ENCODE results near the gene SENP8.
"Not testable (repeated sequence)": the region's sequence is repeated elsewhere in the genome, so short reads cannot be mapped to it uniquely, and the experiment has no call there.

Gene SENP8

DNA sequence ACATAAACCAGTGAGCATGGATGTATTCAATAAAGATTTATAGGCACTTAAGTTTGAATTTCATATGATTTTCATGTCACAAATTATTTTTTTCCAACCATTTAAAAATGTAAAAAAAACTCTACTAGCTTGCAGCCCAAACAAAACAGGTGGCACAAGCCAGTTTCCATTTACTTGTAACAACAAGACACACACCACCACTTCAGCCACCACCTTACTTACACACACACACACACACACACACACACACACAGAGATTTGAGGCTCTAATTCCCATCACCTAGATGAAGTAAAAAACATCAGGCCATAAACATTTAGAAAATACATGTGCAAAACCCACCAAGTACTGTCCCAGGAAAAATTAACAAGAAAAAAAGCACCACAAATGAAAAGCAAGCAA, 25.5 kb upstream of the SENP8 start:
- H3K4me3 Mint-ChIP-seq: no peak overlapping the region
- H3K4me1 Mint-ChIP-seq: peaks cover 31% of the 10 kb centered on the region
- H3K27ac Mint-ChIP-seq (ENCODE audit: low read depth): no peak overlapping the region
- DNase-seq (ENCODE audit: low spot score in 2 of 2) (no peak), ATAC-seq (replicated peaks; ENCODE audit: extremely low read depth, poor library complexity, severe bottlenecking) (no peak)
- no peaks in the 10 kb centered on the region for H3K9me3 Mint-ChIP-seq
- H3K36me3 Mint-ChIP-seq (ENCODE audit: insufficient read depth): peaks cover 5% of the 10 kb centered on the region
- H3K27me3 Mint-ChIP-seq: no peaks in the 10 kb centered on the region

DNA sequence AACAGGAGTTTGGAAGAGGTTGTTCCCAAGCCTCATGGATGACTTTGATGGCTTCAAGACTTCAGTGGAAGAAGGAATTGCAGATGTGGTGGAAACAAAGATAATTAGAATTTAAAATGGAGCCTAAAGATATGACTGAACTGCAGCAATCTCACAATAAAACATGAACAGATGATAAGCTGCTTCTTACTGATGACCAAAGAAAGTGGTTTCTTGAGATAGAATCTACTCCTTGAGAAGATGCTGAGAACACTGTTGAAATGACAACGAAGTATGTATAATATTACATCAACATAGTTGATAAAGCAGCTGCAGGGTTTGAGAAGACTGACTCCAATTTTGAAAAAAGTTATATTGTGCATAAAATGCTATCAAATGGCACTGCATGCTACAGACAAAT, 21.4 kb upstream of the SENP8 start:
- Mint-ChIP-seq H3K4me1 (peaks cover 29% of the 10 kb centered on the region), H3K27me3 (no peaks in the 10 kb centered on the region), H3K36me3 (ENCODE audit: insufficient read depth) (peaks cover 7% of the 10 kb centered on the region), H3K4me3 (no peak overlapping the region), H3K27ac (ENCODE audit: low read depth) (no peak overlapping the region), H3K9me3 (no peaks in the 10 kb centered on the region)
- no peak for DNase-seq (ENCODE audit: low spot score in 2 of 2)
- ATAC-seq (replicated peaks; ENCODE audit: extremely low read depth, poor library complexity, severe bottlenecking): no peak

DNA sequence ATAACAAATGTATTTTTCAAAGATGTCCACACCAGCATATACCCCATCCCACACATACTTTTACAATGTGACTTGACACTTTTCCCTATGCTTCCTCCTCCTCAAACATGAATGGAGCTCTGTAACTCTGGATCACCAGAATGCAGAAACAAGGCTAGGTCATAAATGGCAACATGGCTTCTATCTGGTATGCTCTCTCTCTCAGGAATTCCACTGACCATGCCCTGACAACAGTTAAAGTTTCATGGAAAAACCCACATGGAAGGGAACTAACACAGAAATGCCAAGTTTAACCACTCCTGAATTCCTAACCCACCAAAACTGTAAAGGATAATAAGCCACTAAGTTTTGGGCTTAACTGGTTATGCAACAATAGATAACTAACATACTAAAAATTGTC, 20.2 kb upstream of the SENP8 start:
- H3K9me3 Mint-ChIP-seq: no peaks in the 10 kb centered on the region
- peaks cover 5% of the 10 kb centered on the region for H3K36me3 Mint-ChIP-seq (ENCODE audit: insufficient read depth)
- peaks cover 27% of the 10 kb centered on the region for H3K4me1 Mint-ChIP-seq
- DNase-seq (ENCODE audit: low spot score in 2 of 2) (no peak), ATAC-seq (replicated peaks; ENCODE audit: extremely low read depth, poor library complexity, severe bottlenecking) (no peak)
- H3K27ac Mint-ChIP-seq (ENCODE audit: low read depth): no peak overlapping the region
- no peak overlapping the region for H3K4me3 Mint-ChIP-seq
- no peaks in the 10 kb centered on the region for H3K27me3 Mint-ChIP-seq

DNA sequence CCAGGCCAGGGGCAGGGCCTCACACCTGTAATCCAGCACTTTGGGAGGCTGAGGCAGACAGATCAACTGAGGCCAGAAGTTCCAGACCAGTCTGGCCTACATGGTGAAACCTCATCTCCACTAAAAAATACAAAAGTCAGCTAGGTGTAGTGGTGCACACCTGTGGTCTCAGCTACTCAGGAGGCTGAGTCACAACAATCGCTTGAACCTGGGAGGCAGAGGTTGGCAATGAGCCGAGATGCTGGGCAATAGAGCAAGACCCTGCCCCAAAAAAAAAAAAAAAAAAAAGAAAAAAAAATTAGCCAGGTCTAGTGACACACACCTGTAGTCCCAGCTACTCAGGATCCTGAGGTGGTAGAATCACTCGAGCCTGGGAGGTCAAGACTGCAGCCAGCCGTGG, 19.0 kb upstream of the SENP8 start:
- Mint-ChIP-seq H3K4me3 (no peak overlapping the region), H3K27me3 (no peaks in the 10 kb centered on the region), H3K27ac (ENCODE audit: low read depth) (no peak overlapping the region), H3K36me3 (ENCODE audit: insufficient read depth) (peaks cover 5% of the 10 kb centered on the region), H3K9me3 (no peaks in the 10 kb centered on the region), H3K4me1 (peaks cover 35% of the 10 kb centered on the region)
- DNase-seq (ENCODE audit: low spot score in 2 of 2) (no peak), ATAC-seq (replicated peaks; ENCODE audit: extremely low read depth, poor library complexity, severe bottlenecking) (no peak)

DNA sequence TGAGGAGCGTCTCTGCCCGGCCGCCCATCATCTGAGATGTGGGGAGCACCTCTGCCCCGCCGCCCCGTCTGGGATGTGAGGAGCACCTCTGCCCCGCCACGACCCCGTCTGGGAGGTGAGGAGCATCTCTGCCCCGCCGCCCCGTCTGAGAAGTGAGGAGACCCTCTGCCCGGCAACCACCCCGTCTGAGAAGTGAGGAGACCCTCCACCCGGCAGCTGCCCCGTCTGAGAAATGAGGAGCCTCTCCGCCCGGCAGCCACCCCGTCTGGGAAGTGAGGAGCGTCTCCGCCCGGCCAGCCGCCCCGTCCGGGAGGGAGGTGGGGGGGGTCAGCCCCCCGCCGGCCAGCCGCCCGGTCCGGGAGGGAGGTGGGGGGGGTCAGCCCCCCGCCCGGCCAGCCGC, 17.7 kb upstream of the SENP8 start:
- peaks cover 28% of the 10 kb centered on the region for H3K4me1 Mint-ChIP-seq
- H3K27me3 Mint-ChIP-seq; DNase-seq (ENCODE audit: low spot score in 2 of 2); H3K27ac Mint-ChIP-seq (ENCODE audit: low read depth); H3K9me3 Mint-ChIP-seq; H3K4me3 Mint-ChIP-seq; H3K36me3 Mint-ChIP-seq (ENCODE audit: insufficient read depth); ATAC-seq (replicated peaks; ENCODE audit: extremely low read depth, poor library complexity, severe bottlenecking): not testable (repeated sequence)

DNA sequence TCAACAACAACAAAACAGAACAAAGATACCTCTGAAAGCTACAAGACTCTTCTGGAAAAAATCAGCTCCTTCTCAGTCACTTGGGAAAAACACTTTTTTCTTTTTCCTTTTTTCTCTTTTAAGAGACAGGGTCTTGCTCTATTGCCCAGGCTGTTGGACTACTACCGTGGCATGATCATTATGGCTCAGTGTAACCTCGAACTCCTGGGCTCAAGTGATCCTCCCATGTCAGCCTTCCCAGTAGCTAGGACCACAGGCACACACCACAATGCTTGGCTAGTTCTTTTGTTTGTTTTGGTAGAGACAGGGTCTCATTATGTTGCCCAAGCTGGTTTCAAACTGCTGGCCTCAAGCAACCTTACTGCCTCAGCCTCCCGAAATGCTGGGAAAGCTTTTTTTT, 13.1 kb upstream of the SENP8 start:
- H3K9me3 Mint-ChIP-seq: no peaks in the 10 kb centered on the region
- no peak for DNase-seq (ENCODE audit: low spot score in 2 of 2)

DNA sequence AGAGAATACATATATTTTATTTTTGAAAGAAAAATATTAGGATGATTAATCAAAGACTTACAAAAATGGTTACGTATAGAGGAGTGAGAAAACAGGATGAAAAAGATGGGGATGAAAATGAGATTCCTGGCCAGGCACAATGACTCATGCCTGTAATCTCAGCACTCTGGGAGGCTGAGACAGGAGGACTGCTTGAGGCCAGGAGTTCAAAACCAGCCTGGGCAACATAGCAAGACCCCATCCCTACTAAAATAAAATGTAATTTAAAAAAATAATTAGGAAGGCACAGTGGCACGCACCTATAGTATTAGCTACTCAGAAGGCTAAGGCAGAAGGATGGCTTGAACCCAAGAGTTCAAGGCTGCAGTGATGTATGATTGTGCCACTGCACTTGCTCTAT, 12.1 kb upstream of the SENP8 start:
- Mint-ChIP-seq H3K4me1 (peaks cover 16% of the 10 kb centered on the region), H3K36me3 (ENCODE audit: insufficient read depth) (no peaks in the 10 kb centered on the region), H3K9me3 (no peaks in the 10 kb centered on the region), H3K27me3 (no peaks in the 10 kb centered on the region), H3K27ac (ENCODE audit: low read depth) (no peak overlapping the region), H3K4me3 (no peak overlapping the region)
- no peak for ATAC-seq (replicated peaks; ENCODE audit: extremely low read depth, poor library complexity, severe bottlenecking)
- no peak for DNase-seq (ENCODE audit: low spot score in 2 of 2)

More for the DNA sequence above, 13.1 kb upstream of the SENP8 start:
- peaks cover 16% of the 10 kb centered on the region for H3K4me1 Mint-ChIP-seq
- H3K36me3 Mint-ChIP-seq (ENCODE audit: insufficient read depth): no peaks in the 10 kb centered on the region
- no peak overlapping the region for H3K27ac Mint-ChIP-seq (ENCODE audit: low read depth)
- no peak for ATAC-seq (replicated peaks; ENCODE audit: extremely low read depth, poor library complexity, severe bottlenecking)
- no peak overlapping the region for H3K4me3 Mint-ChIP-seq
- H3K27me3 Mint-ChIP-seq: no peaks in the 10 kb centered on the region

DNA sequence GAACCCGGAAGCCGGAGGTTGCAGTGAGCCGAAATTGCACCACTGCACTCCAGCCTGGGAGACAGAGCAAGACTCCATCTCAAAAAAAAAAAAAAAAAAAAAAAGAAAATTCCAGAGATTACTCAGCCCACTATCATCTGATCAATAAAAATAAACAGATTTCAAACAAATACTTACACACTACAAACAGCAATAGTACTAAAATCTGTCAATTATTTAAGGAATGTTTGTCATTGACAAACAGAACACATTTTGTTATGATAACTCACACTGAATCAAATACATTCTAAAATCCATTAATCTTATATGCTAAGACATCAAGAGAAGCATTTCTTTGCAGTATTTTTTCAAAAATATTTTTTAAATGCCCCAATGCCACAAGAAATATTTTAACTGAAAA, 7.8 kb upstream of the SENP8 start:
- no peak overlapping the region for H3K4me3 Mint-ChIP-seq
- no peaks in the 10 kb centered on the region for H3K27me3 Mint-ChIP-seq
- no peak for DNase-seq (ENCODE audit: low spot score in 2 of 2)
- no peaks in the 10 kb centered on the region for H3K36me3 Mint-ChIP-seq (ENCODE audit: insufficient read depth)
- no peaks in the 10 kb centered on the region for H3K9me3 Mint-ChIP-seq
- no peak overlapping the region for H3K27ac Mint-ChIP-seq (ENCODE audit: low read depth)
- no peak for ATAC-seq (replicated peaks; ENCODE audit: extremely low read depth, poor library complexity, severe bottlenecking)
- H3K4me1 Mint-ChIP-seq: peaks cover 20% of the 10 kb centered on the region

DNA sequence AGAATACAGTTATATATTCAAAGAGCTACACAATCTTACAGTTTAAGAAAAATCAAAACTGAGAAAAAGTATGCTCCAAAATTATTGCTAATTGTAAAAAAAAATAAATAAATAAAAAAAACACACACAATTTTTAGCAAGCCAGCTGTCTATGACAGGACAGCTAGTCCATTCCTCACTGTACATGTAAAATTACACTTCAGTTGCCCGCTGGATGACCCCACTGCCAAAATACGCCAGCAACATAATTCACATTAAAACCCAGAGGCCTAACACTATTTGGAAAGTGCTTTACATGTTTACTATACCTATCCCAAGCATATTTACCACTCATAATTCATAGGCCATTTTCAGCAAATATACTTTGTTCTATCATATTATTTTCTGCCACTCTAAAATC, 6.1 kb upstream of the SENP8 start:
- Mint-ChIP-seq H3K27me3 (no peaks in the 10 kb centered on the region), H3K4me3 (no peak overlapping the region), H3K36me3 (ENCODE audit: insufficient read depth) (peaks cover 2% of the 10 kb centered on the region), H3K4me1 (peaks cover 29% of the 10 kb centered on the region), H3K27ac (ENCODE audit: low read depth) (no peak overlapping the region), H3K9me3 (no peaks in the 10 kb centered on the region)
- DNase-seq (ENCODE audit: low spot score in 2 of 2): no peak
- no peak for ATAC-seq (replicated peaks; ENCODE audit: extremely low read depth, poor library complexity, severe bottlenecking)

DNA sequence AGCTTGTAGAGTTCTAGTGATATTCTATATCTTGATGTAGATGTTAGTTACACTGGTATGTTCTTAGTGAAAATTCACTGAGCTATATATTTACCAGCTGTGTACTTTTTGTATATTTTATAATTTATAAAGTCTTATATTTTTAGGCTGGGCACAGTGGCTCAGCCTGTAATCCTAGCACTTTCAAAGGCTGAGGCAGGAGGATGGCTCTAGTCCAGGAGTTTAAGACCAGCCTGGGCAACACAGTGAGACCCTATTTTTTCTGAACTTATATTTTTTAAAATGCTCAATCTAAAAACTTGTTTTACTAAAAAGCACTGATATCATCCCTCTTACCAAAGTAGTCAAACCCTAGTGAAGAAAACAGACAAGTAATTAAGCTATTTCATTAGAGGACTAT, 5.4 kb upstream of the SENP8 start:
- DNase-seq (ENCODE audit: low spot score in 2 of 2) (no peak), ATAC-seq (replicated peaks; ENCODE audit: extremely low read depth, poor library complexity, severe bottlenecking) (no peak)
- H3K9me3 Mint-ChIP-seq: no peaks in the 10 kb centered on the region
- H3K27me3 Mint-ChIP-seq: no peaks in the 10 kb centered on the region
- no peak overlapping the region for H3K4me3 Mint-ChIP-seq
- H3K27ac Mint-ChIP-seq (ENCODE audit: low read depth): no peak overlapping the region
- peaks cover 31% of the 10 kb centered on the region for H3K4me1 Mint-ChIP-seq
- H3K36me3 Mint-ChIP-seq (ENCODE audit: insufficient read depth): peaks cover 5% of the 10 kb centered on the region

DNA sequence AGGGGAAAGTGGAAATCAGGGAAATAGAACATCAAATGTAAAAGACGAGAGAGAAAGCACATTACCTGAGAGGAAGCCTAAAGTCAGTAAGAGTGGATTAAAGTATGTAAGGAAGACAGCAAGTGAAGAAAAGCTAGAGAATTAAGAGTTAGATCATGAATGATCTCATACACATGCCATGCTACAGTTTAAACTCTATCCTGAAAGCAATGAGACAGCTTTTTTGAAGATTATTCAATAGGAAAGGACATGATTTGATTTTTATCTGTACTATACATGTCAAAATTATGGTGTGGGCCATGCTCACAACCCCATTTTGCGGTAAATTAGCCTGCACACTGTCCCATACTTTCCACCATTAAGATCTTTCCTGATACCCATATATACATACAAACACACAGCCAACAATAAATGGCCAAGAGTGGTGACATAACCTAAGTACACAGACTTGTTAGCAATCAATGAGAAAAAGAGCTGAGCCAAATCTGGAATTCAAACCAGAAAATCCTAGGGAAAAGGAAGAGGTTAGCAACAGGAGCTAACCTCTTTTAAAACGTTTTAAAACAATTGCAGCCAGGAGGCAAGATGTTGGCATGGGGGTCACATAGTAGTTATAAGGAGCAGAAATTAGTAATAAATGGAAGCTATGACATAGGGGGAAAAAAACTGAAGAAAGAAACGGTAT, 4.7 kb upstream of the SENP8 start:
- Mint-ChIP-seq H3K4me1 (peaks cover 32% of the 10 kb centered on the region), H3K27me3 (no peaks in the 10 kb centered on the region), H3K4me3 (no peak overlapping the region), H3K9me3 (no peaks in the 10 kb centered on the region), H3K27ac (ENCODE audit: low read depth) (no peak overlapping the region), H3K36me3 (ENCODE audit: insufficient read depth) (peaks cover 7% of the 10 kb centered on the region)
- DNase-seq (ENCODE audit: low spot score in 2 of 2): no peak
- no peak for ATAC-seq (replicated peaks; ENCODE audit: extremely low read depth, poor library complexity, severe bottlenecking)

DNA sequence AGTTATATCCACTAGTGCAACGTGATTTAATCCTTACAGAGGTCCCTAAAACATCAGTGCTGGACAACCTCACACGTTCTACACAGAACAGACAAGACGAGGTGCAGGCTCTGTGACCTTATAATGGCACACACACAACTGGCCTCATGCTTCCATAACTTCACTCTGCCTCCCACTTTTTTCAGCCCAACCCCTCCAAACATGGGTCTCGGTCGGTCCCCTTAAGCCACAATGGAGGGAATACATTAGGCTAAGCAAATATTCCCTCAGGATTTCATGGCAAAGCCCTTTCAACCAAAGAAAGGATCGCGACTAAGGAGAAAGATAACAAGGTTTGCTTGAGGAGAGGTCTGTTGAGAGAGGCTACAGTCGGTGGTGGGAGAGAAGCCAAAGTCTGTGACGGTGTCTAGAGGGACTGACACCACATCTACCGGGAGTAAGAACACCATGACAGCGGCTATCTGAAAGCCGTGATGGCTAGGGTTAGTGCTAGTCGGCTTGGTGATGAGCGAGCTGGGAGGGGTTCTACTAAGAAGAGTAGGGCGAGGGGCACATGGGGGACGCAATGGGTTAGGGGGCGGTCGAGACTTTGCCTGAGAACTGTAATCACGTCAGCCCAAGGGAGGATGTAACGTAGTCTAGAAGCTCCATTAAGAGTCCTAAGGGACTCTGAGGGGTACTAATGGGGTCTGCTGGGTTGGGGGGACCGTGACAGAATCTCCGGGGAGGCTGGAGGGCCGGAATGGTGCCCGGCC, 1.3 kb upstream of the SENP8 start:
- peaks cover 40% of the 10 kb centered on the region for H3K4me1 Mint-ChIP-seq
- ATAC-seq (replicated peaks; ENCODE audit: extremely low read depth, poor library complexity, severe bottlenecking): peak; percentile 1
- peak overlapping the region; percentile 90 for H3K4me3 Mint-ChIP-seq
- H3K36me3 Mint-ChIP-seq (ENCODE audit: insufficient read depth): peaks cover 7% of the 10 kb centered on the region
- DNase-seq (ENCODE audit: low spot score in 2 of 2): no peak
- H3K27ac Mint-ChIP-seq (ENCODE audit: low read depth): peak overlapping the region; percentile 97
- no peaks in the 10 kb centered on the region for H3K27me3 Mint-ChIP-seq
- H3K9me3 Mint-ChIP-seq: no peaks in the 10 kb centered on the region

DNA sequence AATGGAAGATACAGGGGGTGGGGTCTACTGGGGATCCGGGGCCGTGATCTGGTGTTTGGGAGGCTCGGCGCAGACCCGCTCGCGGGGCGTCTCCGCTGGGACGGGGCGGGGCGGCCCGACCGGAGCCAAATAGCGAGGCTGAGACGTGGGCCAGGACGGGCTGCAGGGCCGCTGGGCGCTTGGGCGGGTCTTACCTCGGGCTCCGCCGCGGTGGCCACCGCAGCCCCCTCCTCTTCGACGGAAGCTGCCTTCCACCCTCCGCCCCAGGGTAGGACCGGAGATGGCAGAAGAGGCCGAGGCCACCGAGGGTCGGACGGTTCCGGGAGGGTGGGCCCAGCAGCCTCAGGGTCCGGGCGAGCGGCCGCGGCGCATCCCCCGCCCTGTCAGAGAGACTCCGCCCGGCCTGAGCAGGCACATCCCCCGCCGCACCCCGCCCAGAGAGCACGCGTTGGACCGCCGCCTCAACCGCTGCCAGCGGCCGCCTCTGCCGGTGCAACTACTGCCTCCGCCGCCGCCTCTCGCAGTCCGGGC, 652 bp upstream of the SENP8 start:
- peak; percentile 38 for ATAC-seq (replicated peaks; ENCODE audit: extremely low read depth, poor library complexity, severe bottlenecking)
- DNase-seq (ENCODE audit: low spot score in 2 of 2): peak in 1 of 2 donors; percentile 41
- Mint-ChIP-seq H3K27me3 (no peaks in the 10 kb centered on the region), H3K4me1 (peaks cover 40% of the 10 kb centered on the region), H3K27ac (ENCODE audit: low read depth) (peak overlapping the region; percentile 97), H3K4me3 (peak overlapping the region; percentile 90), H3K9me3 (no peaks in the 10 kb centered on the region), H3K36me3 (ENCODE audit: insufficient read depth) (peaks cover 7% of the 10 kb centered on the region)
